CD8-positive, alpha-beta memory T cell (primary cell): ENCODE results near the gene DIP2B. TPM values are rescaled to one million over a fixed set of nuclear protein-coding genes. Genes with fewer than 3 reads are reported as not detected.

Experiments
- CTCF ChIA-PET: fragments of 350-600 bp; sonication (Branson Sonifier 250); formaldehyde crosslinking; loops from one replicate; lab custom pipeline; 2021; ENCODE audit warnings: antibody characterized with exemption; lab: Charles Lee
- POLR2A ChIA-PET: fragments of 350-600 bp; sonication (Branson Sonifier 250); formaldehyde crosslinking; loops from one replicate; lab custom pipeline; 2021; ENCODE audit warnings: antibody characterized with exemption; lab: Charles Lee
- DNase-seq, 5 donors: peaks; one replicate each; pipeline versions ENCODE4 v3.0.0 to v3.0.0-alpha.2; 2020 to 2022; ENCODE audit warnings: mixed read lengths in 1 of 5
- H3K27ac ChIP-seq: one replicate; pipeline ENCODE4 v1.7.0; 2013; ENCODE audit warnings: low read depth, mild to moderate bottlenecking, low read length, moderate library complexity
- H3K27me3 ChIP-seq: 2 replicates; pipeline ENCODE4 v1.7.0; 2013; ENCODE audit warnings: low read length, mild to moderate bottlenecking; ENCODE audit not compliant: insufficient read depth, poor library complexity, severe bottlenecking
- H3K36me3 ChIP-seq: 2 replicates; pipeline ENCODE4 v1.7.0; 2013; ENCODE audit warnings: mild to moderate bottlenecking, low read length, moderate library complexity; ENCODE audit not compliant: insufficient read depth
- H3K4me1 ChIP-seq: 2 replicates; pipeline ENCODE4 v1.7.0; 2013; ENCODE audit warnings: mild to moderate bottlenecking, low read length, moderate library complexity; ENCODE audit not compliant: insufficient read depth
- H3K4me3 ChIP-seq: 2 replicates; pipeline ENCODE4 v1.7.0; 2013; ENCODE audit warnings: mild to moderate bottlenecking, low read length
- H3K9me3 ChIP-seq: 2 replicates; pipeline ENCODE4 v1.7.0; 2013; ENCODE audit warnings: mild to moderate bottlenecking, low read length
- H3K27ac Mint-ChIP-seq, 8 donors: one replicate each; pipeline ENCODE4 v1.8.0; 2020 to 2021; ENCODE audit warnings: mixed read lengths in 8 of 8, mild to moderate bottlenecking in 6 of 8, inconsistent platforms in 3 of 8, moderate library complexity in 3 of 8
- H3K27me3 Mint-ChIP-seq, 2 donors: one replicate each; pipeline ENCODE4 v1.8.0; 2020 to 2021; ENCODE audit warnings: mixed read lengths in 2 of 2, mild to moderate bottlenecking in 1 of 2, moderate library complexity in 1 of 2
- H3K36me3 Mint-ChIP-seq, 3 donors: one replicate each; pipeline ENCODE4 v1.8.0; 2020 to 2021; ENCODE audit warnings: mixed read lengths in 3 of 3, inconsistent platforms in 1 of 3, mild to moderate bottlenecking in 1 of 3
- H3K4me1 Mint-ChIP-seq, 3 donors: one replicate each; pipeline ENCODE4 v1.8.0; 2020 to 2021; ENCODE audit warnings: mixed read lengths in 3 of 3, inconsistent platforms in 1 of 3, mild to moderate bottlenecking in 1 of 3
- H3K4me3 Mint-ChIP-seq, 7 donors: one replicate each; pipeline ENCODE4 v1.8.0; 2020 to 2021; ENCODE audit warnings: mixed read lengths in 7 of 7, mild to moderate bottlenecking in 6 of 7, moderate library complexity in 4 of 7, inconsistent platforms in 2 of 7
- H3K9me3 Mint-ChIP-seq, 5 donors: one replicate each; pipeline ENCODE4 v1.8.0; 2020 to 2022; ENCODE audit warnings: mixed read lengths in 5 of 5, mild to moderate bottlenecking in 3 of 5, moderate library complexity in 2 of 5, inconsistent platforms in 1 of 5
- polyA plus RNA-seq: library from polyadenylated mRNA; unstranded; fragments of 300-500 nt; fragmentation: Illumina TruSeq; gene quantifications from one replicate; pipeline ENCODE4 v1.2.3, GENCODE V29; 2021
- total RNA-seq, 2 experiments: library from RNA; stranded (reverse); gene quantifications; one replicate each; pipeline ENCODE4 v1.2.3, GENCODE V29; 2021

The DIP2B gene
- total and polyA plus RNA-seq, 3 experiments from 2014 or later: 7.9 to 21.0 (median 20.4) TPM

DNA sequence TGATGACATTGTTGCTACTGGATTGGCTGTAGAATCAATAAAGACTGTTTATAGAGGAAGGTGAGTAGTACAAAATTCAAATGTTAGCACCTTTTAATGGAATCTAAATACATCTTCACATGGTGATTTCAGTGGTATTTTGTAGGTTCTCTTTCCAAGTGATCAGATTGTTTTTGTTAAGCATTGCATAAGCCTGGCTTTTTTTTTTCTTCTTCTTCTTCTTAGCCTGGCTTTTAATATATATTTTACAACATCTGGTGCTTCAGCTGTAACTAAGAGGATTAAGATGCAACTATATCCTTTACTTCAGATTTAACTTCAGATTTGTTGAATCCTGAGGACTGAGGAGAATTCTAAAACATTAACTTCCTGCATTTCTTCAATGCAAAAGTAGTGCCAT, 201.8 kb downstream of the DIP2B start:
- H3K36me3 Mint-ChIP-seq: peaks cover 5 to 76% (median 22%) of the 10 kb centered on the region in 3 donors
- H3K27me3 Mint-ChIP-seq: no peaks in the 10 kb centered on the region
- Histone ChIP-seq H3K27me3 (no peaks in the 10 kb centered on the region), H3K27ac (no peak overlapping the region), H3K36me3 (peaks cover 27% of the 10 kb centered on the region), H3K9me3 (no peaks in the 10 kb centered on the region), H3K4me1 (no peaks in the 10 kb centered on the region), H3K4me3 (no peak overlapping the region)
- peak overlapping the region in 3 of 8 donors; percentile 7 to 33 (median 23) for H3K27ac Mint-ChIP-seq
- no peak overlapping the region for H3K4me3 Mint-ChIP-seq
- no peaks in the 10 kb centered on the region for H3K4me1 Mint-ChIP-seq
- CTCF ChIA-PET: no interaction called here
- POLR2A ChIA-PET: no interaction called here
- H3K9me3 Mint-ChIP-seq: no peaks in the 10 kb centered on the region
- no peak for DNase-seq

DNA sequence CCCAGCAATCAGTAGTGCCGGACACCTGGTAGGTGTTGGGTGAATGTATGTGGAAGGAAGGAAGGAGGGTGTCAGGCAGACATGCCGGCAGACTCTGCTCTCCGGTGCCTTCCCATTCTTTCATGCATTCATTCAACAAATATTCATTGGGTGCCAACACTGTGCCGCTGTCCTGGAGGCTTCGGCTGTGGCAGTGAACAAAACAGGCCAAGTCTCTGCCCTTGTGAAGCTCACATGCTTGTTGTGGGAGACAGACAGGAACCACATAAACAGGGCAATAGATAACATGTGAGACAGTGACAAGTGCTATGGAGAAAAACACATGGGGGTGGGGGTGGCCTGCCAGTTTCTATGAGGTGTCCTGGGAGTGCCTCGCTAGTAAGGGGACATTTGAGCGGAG, 202.6 kb downstream of the DIP2B start:
- H3K4me3 Mint-ChIP-seq: no peak overlapping the region
- Histone ChIP-seq H3K4me1 (no peaks in the 10 kb centered on the region), H3K27me3 (no peaks in the 10 kb centered on the region), H3K9me3 (no peaks in the 10 kb centered on the region), H3K27ac (no peak overlapping the region), H3K4me3 (no peak overlapping the region), H3K36me3 (peaks cover 27% of the 10 kb centered on the region)
- no peak for DNase-seq
- H3K9me3 Mint-ChIP-seq: no peaks in the 10 kb centered on the region
- CTCF ChIA-PET: no interaction called here
- H3K36me3 Mint-ChIP-seq: peaks cover 5 to 81% (median 22%) of the 10 kb centered on the region in 3 donors
- peak overlapping the region in 1 of 8 donors; percentile 15 for H3K27ac Mint-ChIP-seq
- H3K4me1 Mint-ChIP-seq: no peaks in the 10 kb centered on the region
- POLR2A ChIA-PET: no interaction called here
- no peaks in the 10 kb centered on the region for H3K27me3 Mint-ChIP-seq

- Histone ChIP-seq H3K4me1 (no peaks in the 10 kb centered on the region), H3K36me3 (peaks cover 27% of the 10 kb centered on the region), H3K27ac (no peak overlapping the region), H3K27me3 (no peaks in the 10 kb centered on the region), H3K4me3 (no peak overlapping the region), H3K9me3 (no peaks in the 10 kb centered on the region)
- no peaks in the 10 kb centered on the region for H3K4me1 Mint-ChIP-seq
- no peaks in the 10 kb centered on the region for H3K9me3 Mint-ChIP-seq
- POLR2A ChIA-PET: no interaction called here
- H3K36me3 Mint-ChIP-seq: peaks cover 5 to 76% (median 22%) of the 10 kb centered on the region in 3 donors
- H3K27ac Mint-ChIP-seq: no peak overlapping the region
- no peaks in the 10 kb centered on the region for H3K27me3 Mint-ChIP-seq
- H3K4me3 Mint-ChIP-seq: no peak overlapping the region
- CTCF ChIA-PET: no interaction called here
- no peak for DNase-seq
These were observed 203.8 kb downstream of the DIP2B start for GRCh38 chr12:50708631-50709030.

GRCh38 chr12:50711121-50711520, 206.3 kb downstream of the DIP2B start:
- ChIA-PET CTCF (no interaction called here), POLR2A (no interaction called here)
- Histone ChIP-seq H3K4me3 (no peak overlapping the region), H3K9me3 (no peaks in the 10 kb centered on the region), H3K27me3 (no peaks in the 10 kb centered on the region), H3K27ac (no peak overlapping the region), H3K36me3 (peaks cover 20% of the 10 kb centered on the region), H3K4me1 (no peaks in the 10 kb centered on the region)
- Mint-ChIP-seq H3K9me3 (no peaks in the 10 kb centered on the region), H3K4me1 (no peaks in the 10 kb centered on the region), H3K4me3 (no peak overlapping the region), H3K27ac (no peak overlapping the region), H3K36me3 (peaks cover 9 to 72% (median 18%) of the 10 kb centered on the region in 3 donors), H3K27me3 (no peaks in the 10 kb centered on the region)
- DNase-seq: no peak

- ChIA-PET POLR2A (no interaction called here), CTCF (no interaction called here)
- Histone ChIP-seq H3K27ac (no peak overlapping the region), H3K4me1 (no peaks in the 10 kb centered on the region), H3K27me3 (no peaks in the 10 kb centered on the region), H3K4me3 (no peak overlapping the region), H3K36me3 (peaks cover 11% of the 10 kb centered on the region), H3K9me3 (no peaks in the 10 kb centered on the region)
- H3K4me1 Mint-ChIP-seq: no peaks in the 10 kb centered on the region
- H3K36me3 Mint-ChIP-seq: peaks cover 8 to 63% (median 16%) of the 10 kb centered on the region in 3 donors
- no peak overlapping the region for H3K4me3 Mint-ChIP-seq
- H3K27ac Mint-ChIP-seq: peak overlapping the region in 3 of 8 donors; percentile 2 to 46 (median 24)
- DNase-seq: no peak
- no peaks in the 10 kb centered on the region for H3K9me3 Mint-ChIP-seq
- no peaks in the 10 kb centered on the region for H3K27me3 Mint-ChIP-seq
These were observed 210.4 kb downstream of the DIP2B start for GRCh38 chr12:50715174-50715573.

DNA sequence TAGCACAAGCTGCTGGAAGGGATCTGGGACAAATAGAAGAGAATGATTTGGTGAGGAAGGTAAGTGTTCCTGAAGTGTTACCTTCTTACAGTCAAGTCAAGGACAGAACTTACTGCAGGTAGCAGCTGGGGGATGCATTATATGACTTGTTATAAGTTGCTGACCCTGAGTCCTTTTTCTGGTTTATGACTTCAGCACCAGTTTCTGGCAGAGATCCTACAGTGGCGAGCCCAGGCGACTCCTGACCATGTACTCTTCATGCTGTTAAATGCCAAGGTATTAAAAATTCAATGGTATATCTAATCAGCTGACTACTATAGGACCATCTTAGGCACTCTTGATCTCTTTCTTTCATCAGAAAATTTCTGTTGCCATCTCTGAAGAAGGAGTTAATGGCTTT, 214.0 kb downstream of the DIP2B start:
- POLR2A ChIA-PET: no interaction called here
- peaks cover 8 to 76% (median 32%) of the 10 kb centered on the region in 3 donors for H3K36me3 Mint-ChIP-seq
- Histone ChIP-seq H3K27me3 (no peaks in the 10 kb centered on the region), H3K27ac (no peak overlapping the region), H3K4me3 (no peak overlapping the region), H3K9me3 (no peaks in the 10 kb centered on the region), H3K4me1 (no peaks in the 10 kb centered on the region), H3K36me3 (peaks cover 32% of the 10 kb centered on the region)
- DNase-seq: no peak
- no peak overlapping the region for H3K4me3 Mint-ChIP-seq
- no peaks in the 10 kb centered on the region for H3K27me3 Mint-ChIP-seq
- H3K9me3 Mint-ChIP-seq: no peaks in the 10 kb centered on the region
- CTCF ChIA-PET: no interaction called here
- H3K27ac Mint-ChIP-seq: no peak overlapping the region
- H3K4me1 Mint-ChIP-seq: no peaks in the 10 kb centered on the region

DNA sequence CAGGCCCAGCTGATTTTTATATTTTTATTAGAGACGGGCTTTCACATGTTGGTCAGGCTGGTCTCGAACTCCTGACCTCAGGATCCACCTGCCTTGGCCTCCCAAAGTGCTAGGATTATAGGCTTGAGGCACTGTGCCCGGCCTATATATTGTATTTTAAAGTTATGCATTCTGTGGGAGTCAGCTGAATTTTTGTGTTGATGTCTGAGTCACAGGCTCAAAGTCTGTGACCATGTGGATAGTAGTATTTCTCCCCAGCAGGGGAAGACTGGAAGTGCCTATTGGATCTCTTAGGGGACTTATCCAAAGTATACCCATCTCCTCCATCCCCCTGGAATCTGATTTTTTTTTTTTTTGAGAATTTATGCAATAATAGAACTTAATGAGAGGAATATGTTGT, 215.3 kb downstream of the DIP2B start:
- no peaks in the 10 kb centered on the region for H3K9me3 Mint-ChIP-seq
- no peaks in the 10 kb centered on the region for H3K27me3 ChIP-seq
- H3K4me3 Mint-ChIP-seq: no peak overlapping the region
- CTCF ChIA-PET: no interaction called here
- POLR2A ChIA-PET: interaction anchor here (0.7 kb wide), 1 partner anchor 1134 kb away, joined by 3 read pairs; no protein-coding TSS in a partner anchor
- no peaks in the 10 kb centered on the region for H3K9me3 ChIP-seq
- H3K36me3 Mint-ChIP-seq: peaks cover 4 to 77% (median 34%) of the 10 kb centered on the region in 3 donors
- H3K36me3 ChIP-seq: peaks cover 39% of the 10 kb centered on the region
- H3K4me1 Mint-ChIP-seq: no peaks in the 10 kb centered on the region
- H3K4me3 ChIP-seq: no peak overlapping the region
- H3K27ac ChIP-seq: no peak overlapping the region
- H3K4me1 ChIP-seq: no peaks in the 10 kb centered on the region
- no peak for DNase-seq
- H3K27ac Mint-ChIP-seq: no peak overlapping the region
- no peaks in the 10 kb centered on the region for H3K27me3 Mint-ChIP-seq

DNA sequence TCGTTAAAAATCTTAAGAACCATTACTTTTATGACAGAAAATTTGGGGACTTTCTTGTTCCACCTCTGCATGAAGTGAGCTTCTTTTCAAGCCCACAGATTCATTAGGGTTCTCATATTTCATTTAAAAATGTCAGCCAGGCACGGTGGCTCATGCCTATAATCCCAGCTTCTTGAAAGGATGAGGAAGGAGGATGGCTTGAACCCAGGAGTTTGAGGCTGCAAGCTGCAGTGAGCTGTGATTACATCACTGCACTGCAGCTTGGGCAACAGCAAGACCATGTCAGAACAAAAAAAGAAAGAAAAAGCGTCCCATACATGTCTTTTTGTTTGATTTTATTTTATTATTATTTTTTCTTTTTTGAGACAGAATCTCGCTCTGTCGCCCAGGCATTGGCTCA, 215.7 kb downstream of the DIP2B start:
- no peak overlapping the region for H3K4me3 Mint-ChIP-seq
- no peak overlapping the region for H3K27ac Mint-ChIP-seq
- DNase-seq: no peak
- H3K27me3 ChIP-seq: no peaks in the 10 kb centered on the region
- H3K4me3 ChIP-seq: no peak overlapping the region
- ChIA-PET POLR2A (interaction anchor here (0.7 kb wide), 1 partner anchor 1134 kb away, joined by 3 read pairs; no protein-coding TSS in a partner anchor), CTCF (no interaction called here)
- no peaks in the 10 kb centered on the region for H3K4me1 ChIP-seq
- no peak overlapping the region for H3K27ac ChIP-seq
- no peaks in the 10 kb centered on the region for H3K9me3 Mint-ChIP-seq
- H3K9me3 ChIP-seq: no peaks in the 10 kb centered on the region
- H3K36me3 ChIP-seq: peaks cover 42% of the 10 kb centered on the region
- no peaks in the 10 kb centered on the region for H3K4me1 Mint-ChIP-seq
- peaks cover 4 to 77% (median 35%) of the 10 kb centered on the region in 3 donors for H3K36me3 Mint-ChIP-seq
- no peaks in the 10 kb centered on the region for H3K27me3 Mint-ChIP-seq
